ENCODE data around the gene WDR18.

- no peak for TF ChIP-seq POLR2A (IDR thresholded peaks at IDR 0.05; ENCODE audit: low read length)
- no peak for TF ChIP-seq GATA1 (IDR thresholded peaks at IDR 0.05; ENCODE audit: low read depth, low read length)
Observed at GRCh38 chr19:964761-965694, 19.1 kb upstream of the WDR18 start.
